Activated naive CD4-positive, alpha-beta T cell treated with Interleukin-2 at 50 U/mL for 16 hours (primary cell): ENCODE data around the gene RAB15.
A peak's percentile ranks its signal among the peaks of the same experiment; 100 is the strongest.
"Not testable (repeated sequence)": the region's sequence is repeated elsewhere in the genome, so short reads cannot be mapped to it uniquely, and the experiment has no call there.

ENCODE experiments used
- DNase-seq: peaks from one replicate; pipeline ENCODE4 v3.0.0-alpha.2; 2020

RAB15 gene

GRCh38 chr14:64934338-64934929, 37.7 kb downstream of the RAB15 start:
- no peak for DNase-seq

- DNase-seq: no peak
Observed at GRCh38 chr14:64932231-64932630, 39.9 kb downstream of the RAB15 start.

GRCh38 chr14:64931123-64931522, 41.0 kb downstream of the RAB15 start:
- no peak for DNase-seq

- no peak for DNase-seq
Observed at GRCh38 chr14:64930085-64930843, 41.9 kb downstream of the RAB15 start.

- no peak for DNase-seq
Observed at GRCh38 chr14:64929014-64929359, 43.1 kb downstream of the RAB15 start.

- DNase-seq: no peak
Observed at GRCh38 chr14:64928239-64929013, 43.7 kb downstream of the RAB15 start.

- no peak for DNase-seq
Observed at GRCh38 chr14:64927031-64927430, 45.1 kb downstream of the RAB15 start.

GRCh38 chr14:64926398-64926995, 45.6 kb downstream of the RAB15 start:
- DNase-seq: no peak

GRCh38 chr14:64923015-64923414, 49.1 kb downstream of the RAB15 start:
- no peak for DNase-seq

- no peak for DNase-seq
Observed at GRCh38 chr14:64920465-64920864, 51.7 kb downstream of the RAB15 start.

GRCh38 chr14:64919618-64920017, 52.5 kb downstream of the RAB15 start:
- DNase-seq: no peak

GRCh38 chr14:64919215-64919614, 52.9 kb downstream of the RAB15 start:
- no peak for DNase-seq

GRCh38 chr14:64918216-64918615, 53.9 kb downstream of the RAB15 start:
- DNase-seq: no peak

GRCh38 chr14:64915797-64916196, 56.3 kb downstream of the RAB15 start:
- DNase-seq: no peak

GRCh38 chr14:64915029-64915424, 57.1 kb downstream of the RAB15 start:
- no peak for DNase-seq

- DNase-seq: peak; percentile 97
Observed at GRCh38 chr14:64914237-64915028, 57.7 kb downstream of the RAB15 start, which contains the start of gene CHURC1. TSS of gene CHURC1 (plus strand) at chr14:64914455. CDS start at chr14:64914496, 41 bp downstream.

GRCh38 chr14:64913477-64913876, 58.7 kb downstream of the RAB15 start:
- not testable (repeated sequence) for DNase-seq

GRCh38 chr14:64912261-64912660, 59.9 kb downstream of the RAB15 start:
- DNase-seq: no peak

GRCh38 chr14:64910847-64911495, 61.2 kb downstream of the RAB15 start:
- no peak for DNase-seq

- DNase-seq: no peak
Observed at GRCh38 chr14:64906022-64906421, 66.1 kb downstream of the RAB15 start.

- DNase-seq: no peak
Observed at GRCh38 chr14:64899958-64900357, 72.2 kb downstream of the RAB15 start.
